Endothelial cell of umbilical vein (primary cell): ENCODE results near the gene FAM114A1.

Experiments used
- CTCF ChIP-seq, 2 donors: IDR thresholded peaks; 1 replicate in 1 of 2; 2 replicates in 1 of 2; pipeline ENCODE4 v1.5.1; 2011; ENCODE audit warnings: low read length in 2 of 2, mild to moderate bottlenecking in 2 of 2, moderate library complexity in 2 of 2, control low read depth in 1 of 2, inconsistent platforms in 1 of 2, low read depth in 1 of 2; ENCODE audit not compliant: insufficient read depth in 1 of 2; ENCODE audit errors: extremely low read depth in 1 of 2
- GATA2 ChIP-seq: IDR thresholded peaks from 2 replicates; pipeline ENCODE4 v1.7.0; 2011; ENCODE audit warnings: low read depth, mild to moderate bottlenecking, moderate library complexity, mixed read lengths, low read length; ENCODE audit not compliant: insufficient read length, insufficient read depth

GRCh38 chr4:38920677-38921076, 53.1 kb downstream of the FAM114A1 start:
- TF ChIP-seq CTCF (IDR thresholded peaks at IDR 0.05; ENCODE audit: extremely low read depth in 1 of 2, insufficient read depth in 1 of 2, low read depth in 1 of 2, low read length in 2 of 2): no peak
- no peak for TF ChIP-seq GATA2
